Measurements from ENCODE around the gene CCDC88A.
"Not testable (repeated sequence)": the region's sequence is repeated elsewhere in the genome, so short reads cannot be mapped to it uniquely, and the experiment has no call there.

Gene CCDC88A

GRCh38 chr2:55241582-55241981 is 178.1 kb downstream of the CCDC88A start:
- peaks cover 73% of the 10 kb centered on the region for H3K36me3 Mint-ChIP-seq (ENCODE audit: low read depth)
- H3K27me3 Mint-ChIP-seq; intact Hi-C loops (cut with micrococcal nuclease); H3K4me1 Mint-ChIP-seq (ENCODE audit: low read depth); H3K27ac Mint-ChIP-seq; H3K4me3 Mint-ChIP-seq; H3K9me3 Mint-ChIP-seq: not testable (repeated sequence)

GRCh38 chr2:55239656-55240222 is 179.9 kb downstream of the CCDC88A start:
- Mint-ChIP-seq H3K27me3 (no peaks in the 10 kb centered on the region), H3K36me3 (ENCODE audit: low read depth) (peaks cover 76% of the 10 kb centered on the region), H3K9me3 (no peaks in the 10 kb centered on the region), H3K4me3 (no peak overlapping the region), H3K27ac (no peak overlapping the region), H3K4me1 (ENCODE audit: low read depth) (no peaks in the 10 kb centered on the region)
- intact Hi-C loops (cut with micrococcal nuclease): loop anchor here (10.0 kb wide), 1 partner anchor 275 kb away; the partner anchor contains the start of gene CFAP36

Measured in dendritic cell treated with granulocyte-macrophage colony-stimulating factor and Interleukin-4, amounts not matched to agents 40 ng/mL and 50 ng/mL, for 4 days (primary cell).